Upper lobe of right lung (tissue), 1 donor: ENCODE measurements around the gene NMRAL1. TPM values are rescaled to one million over a fixed set of nuclear protein-coding genes. Genes with fewer than 3 reads are reported as not detected.
A peak's percentile ranks its signal among the peaks of the same experiment; 100 is the strongest.

ENCODE experiments used
- ATAC-seq: fragments of 200-7000 bp; cut with Tn5 transposase; one replicate; pipeline ENCODE4 v1.9.1; 2020; ENCODE audit warnings: mild to moderate bottlenecking, moderate library complexity
- DNase-seq: peaks from one replicate; pipeline ENCODE4 v3.0.0-alpha.2; 2020
- H3K27ac ChIP-seq: fragments of 200-600 bp; one replicate; pipeline ENCODE4 v1.8.0; 2022
- H3K27me3 ChIP-seq: fragments of 200-600 bp; one replicate; pipeline ENCODE4 v1.8.0; 2022; ENCODE audit warnings: mild to moderate bottlenecking
- H3K36me3 ChIP-seq: fragments of 200-600 bp; one replicate; pipeline ENCODE4 v1.8.0; 2022
- H3K4me1 ChIP-seq: fragments of 200-600 bp; one replicate; pipeline ENCODE4 v1.8.0; 2022
- H3K4me3 ChIP-seq: fragments of 200-600 bp; one replicate; pipeline ENCODE4 v1.8.0; 2022; ENCODE audit warnings: mild to moderate bottlenecking
- H3K9me3 ChIP-seq: fragments of 200-600 bp; one replicate; pipeline ENCODE4 v1.8.0; 2022
- CTCF ChIP-seq: fragments of 200-600 bp; IDR thresholded peaks from one replicate; pipeline ENCODE4 v1.8.0; 2022; ENCODE audit warnings: antibody characterized with exemption
- intact Hi-C: fragments of 100-400 bp; cut with DNase I; formaldehyde crosslinking; loops from one replicate; pipeline ENCODE4 v1.11.0; 2022
- total RNA-seq: library from RNA; stranded (reverse); fragmentation: NEBNext Ultra II Directional; extraction: Animal tissue kit (Norgen Biotek cat#: 25700); gene quantifications from one replicate; pipeline ENCODE4 v1.2.1, GENCODE V29; 2021
- donor health status: DM: no; HTN: yes; CAD: no; lungs with severe emphysema.

NMRAL1 gene
- total RNA-seq, 1 donor from 2014 or later, result 39.0 TPM

- Histone ChIP-seq H3K9me3 (no peaks in the 10 kb centered on the region), H3K27ac (no peak overlapping the region), H3K4me1 (peaks cover 3% of the 10 kb centered on the region), H3K27me3 (no peaks in the 10 kb centered on the region), H3K4me3 (no peak overlapping the region), H3K36me3 (no peaks in the 10 kb centered on the region)
- DNase-seq (no peak), ATAC-seq (no peak)
- TF ChIP-seq CTCF, result no peak
- intact Hi-C loops, result no loop called here
These were observed 53.8 kb downstream of the NMRAL1 start for GRCh38 chr16:4420505-4421105.

- no peak for TF ChIP-seq CTCF
- Histone ChIP-seq H3K9me3 (no peaks in the 10 kb centered on the region), H3K4me3 (no peak overlapping the region), H3K36me3 (no peaks in the 10 kb centered on the region), H3K27me3 (no peaks in the 10 kb centered on the region), H3K4me1 (peaks cover 14% of the 10 kb centered on the region), H3K27ac (no peak overlapping the region)
- ATAC-seq (no peak), DNase-seq (no peak)
- intact Hi-C loops, result no loop called here
These were observed 54.9 kb downstream of the NMRAL1 start for GRCh38 chr16:4419402-4419959.

GRCh38 chr16:4416200-4417032 is 58.0 kb downstream of the NMRAL1 start, which contains the start of gene CORO7:
TSS of gene CORO7 (minus strand) at chr16:4416596. CDS start at chr16:4416518, 78 bp downstream.
- peaks cover 26% of the 10 kb centered on the region for H3K4me1 ChIP-seq

GRCh38 chr16:4415538-4416199 is 58.8 kb downstream of the NMRAL1 start:
- H3K4me3 ChIP-seq, result peak overlapping the region; percentile 93
- peaks cover 12% of the 10 kb centered on the region for H3K36me3 ChIP-seq
- intact Hi-C loops, result no loop called here
- ATAC-seq (peak; percentile 64), DNase-seq (peak; percentile 82)
- TF ChIP-seq CTCF, result peak; percentile 2
- H3K27ac ChIP-seq, result peak overlapping the region; percentile 89
- no peaks in the 10 kb centered on the region for H3K9me3 ChIP-seq
- H3K27me3 ChIP-seq, result no peaks in the 10 kb centered on the region
- peaks cover 34% of the 10 kb centered on the region for H3K4me1 ChIP-seq

More at GRCh38 chr16:4416200-4417032, 58.0 kb downstream of the NMRAL1 start, which contains the start of gene CORO7:
- peak; percentile 99 for DNase-seq
- ATAC-seq, result peak; percentile 97
- TF ChIP-seq CTCF, result no peak
- Histone ChIP-seq H3K9me3 (no peaks in the 10 kb centered on the region), H3K36me3 (peaks cover 12% of the 10 kb centered on the region), H3K27ac (peak within 1 kb of the TSS; percentile 89), H3K4me3 (peak within 1 kb of the TSS; percentile 93), H3K27me3 (no peaks in the 10 kb centered on the region)
- intact Hi-C loops, result no loop called here

GRCh38 chr16:4414187-4414917 is 60.1 kb downstream of the NMRAL1 start:
- no peaks in the 10 kb centered on the region for H3K9me3 ChIP-seq
- peak overlapping the region; percentile 89 for H3K27ac ChIP-seq
- ATAC-seq, result no peak
- no peaks in the 10 kb centered on the region for H3K27me3 ChIP-seq
- intact Hi-C loops, result no loop called here
- peaks cover 45% of the 10 kb centered on the region for H3K4me1 ChIP-seq
- DNase-seq, result no peak
- peaks cover 12% of the 10 kb centered on the region for H3K36me3 ChIP-seq
- no peak overlapping the region for H3K4me3 ChIP-seq
- TF ChIP-seq CTCF, result no peak
